ENCODE results near the gene TRPC4.
"Not testable (repeated sequence)": the region's sequence is repeated elsewhere in the genome, so short reads cannot be mapped to it uniquely, and the experiment has no call there.

Gene TRPC4

DNA sequence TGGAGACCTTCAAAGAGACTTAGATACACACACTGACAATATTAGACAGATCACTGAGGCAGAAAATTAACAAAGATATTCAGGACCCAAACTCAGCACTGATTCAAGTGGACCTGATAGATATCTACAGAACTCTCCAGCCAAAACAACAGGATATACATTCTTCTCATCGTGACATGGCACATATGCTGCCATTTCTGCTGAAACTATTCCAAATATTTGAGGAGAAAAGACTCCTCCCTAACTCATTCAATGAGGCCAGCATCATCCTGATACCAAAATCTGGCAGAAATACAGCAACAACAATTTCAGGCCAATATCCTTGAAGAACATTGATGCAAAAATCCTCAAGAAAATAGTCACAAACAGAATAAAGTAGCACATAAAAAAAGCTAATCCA lies 53.3 kb downstream of the TRPC4 start:
- no peak for DNase-seq (ENCODE audit: low read depth)

GRCh38 chr13:37811441-37811840 lies 58.1 kb downstream of the TRPC4 start:
- DNase-seq (ENCODE audit: low read depth), result peak; percentile 21

- DNase-seq (ENCODE audit: low read depth), result no peak
Measured at GRCh38 chr13:37806666-37807065, 62.9 kb downstream of the TRPC4 start.

- no peak for DNase-seq (ENCODE audit: low read depth)
Measured at GRCh38 chr13:37797631-37798030, 71.9 kb downstream of the TRPC4 start.

GRCh38 chr13:37796795-37797194 lies 72.8 kb downstream of the TRPC4 start:
- not testable (repeated sequence) for DNase-seq (ENCODE audit: low read depth)

DNA sequence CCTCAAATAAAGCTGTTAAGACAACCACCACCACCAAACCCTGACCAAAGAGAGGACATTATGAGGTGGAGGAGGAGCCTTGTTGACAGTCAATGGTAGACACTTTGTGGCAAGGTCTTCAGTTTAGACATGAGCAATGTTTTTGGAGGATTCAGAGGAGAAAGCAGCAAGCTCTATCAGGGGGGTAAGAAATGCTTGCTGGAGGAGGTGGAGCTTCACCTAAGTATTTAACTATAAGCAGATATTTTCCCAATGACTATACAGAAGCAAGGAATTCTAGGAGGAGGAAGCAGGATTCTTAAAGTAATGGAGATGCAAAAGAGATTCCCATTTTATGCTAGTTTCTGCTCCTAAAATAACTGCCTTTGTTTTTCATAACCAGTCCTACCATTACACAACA lies 74.2 kb downstream of the TRPC4 start:
- no peak for DNase-seq (ENCODE audit: low read depth)

DNA sequence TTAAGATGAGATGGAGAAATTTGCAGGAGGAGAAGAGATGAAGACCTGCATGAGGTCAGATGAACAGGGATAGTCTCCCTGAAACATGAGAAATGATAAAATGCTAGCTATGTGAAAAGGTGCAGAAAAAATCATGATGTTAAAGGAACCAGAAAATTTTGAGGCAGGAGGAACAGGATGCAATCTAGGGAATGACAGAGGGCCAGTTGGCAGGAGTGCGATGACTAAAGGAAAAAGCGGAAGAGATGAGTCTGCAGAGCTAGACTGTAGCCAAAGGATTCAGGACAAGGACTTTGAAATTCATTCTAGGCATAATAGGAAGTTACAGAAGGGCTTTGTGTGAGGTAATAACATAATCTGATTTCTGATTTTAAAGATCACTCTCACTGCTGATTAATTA lies 77.9 kb downstream of the TRPC4 start:
- DNase-seq (ENCODE audit: low read depth), result no peak

DNA sequence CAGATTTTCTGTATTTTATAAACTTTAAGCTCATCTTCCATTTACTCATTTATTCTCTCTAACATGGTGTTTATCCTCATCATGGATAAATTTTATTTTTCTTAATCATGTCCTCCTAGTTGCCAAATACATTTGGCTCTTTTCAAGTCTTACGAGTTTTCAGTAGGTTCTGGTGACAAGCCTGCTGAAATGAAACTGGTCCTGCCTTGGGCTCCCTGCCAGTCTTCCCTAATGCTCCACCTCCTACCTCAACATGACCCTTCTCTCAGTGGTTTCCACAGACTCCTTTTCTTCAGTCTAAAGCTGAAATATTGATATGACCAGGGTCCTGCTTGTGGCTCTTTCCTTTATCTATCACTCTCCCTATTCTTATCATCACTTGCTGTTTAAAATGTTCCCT lies 81.2 kb downstream of the TRPC4 start:
- no peak for DNase-seq (ENCODE audit: low read depth)

- DNase-seq (ENCODE audit: low read depth), result no peak
Measured at GRCh38 chr13:37777676-37778075, 91.9 kb downstream of the TRPC4 start.

DNA sequence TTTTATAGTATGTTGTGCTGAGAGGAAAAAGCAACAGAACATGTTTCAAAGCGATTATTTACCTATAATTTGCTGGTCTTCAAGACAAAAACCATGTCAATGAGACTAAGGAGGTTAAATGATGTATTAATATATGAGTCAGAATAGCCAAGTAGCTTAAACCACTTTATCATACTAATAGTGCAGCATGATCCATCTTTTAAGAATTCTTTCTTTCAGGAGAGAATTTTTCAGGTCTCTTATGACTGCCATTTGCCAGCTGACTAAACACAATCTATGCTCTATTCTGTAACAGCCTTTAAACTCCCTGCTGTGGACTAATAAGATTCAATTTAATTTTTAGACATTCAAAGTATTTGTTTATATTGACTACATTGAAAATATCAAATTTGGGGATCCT lies 93.7 kb downstream of the TRPC4 start:
- DNase-seq (ENCODE audit: low read depth), result no peak

GRCh38 chr13:37772644-37773043 lies 96.9 kb downstream of the TRPC4 start:
- DNase-seq (ENCODE audit: low read depth), result no peak

- no peak for DNase-seq (ENCODE audit: low read depth)
Measured at GRCh38 chr13:37769545-37769944, 100.0 kb downstream of the TRPC4 start.

DNA sequence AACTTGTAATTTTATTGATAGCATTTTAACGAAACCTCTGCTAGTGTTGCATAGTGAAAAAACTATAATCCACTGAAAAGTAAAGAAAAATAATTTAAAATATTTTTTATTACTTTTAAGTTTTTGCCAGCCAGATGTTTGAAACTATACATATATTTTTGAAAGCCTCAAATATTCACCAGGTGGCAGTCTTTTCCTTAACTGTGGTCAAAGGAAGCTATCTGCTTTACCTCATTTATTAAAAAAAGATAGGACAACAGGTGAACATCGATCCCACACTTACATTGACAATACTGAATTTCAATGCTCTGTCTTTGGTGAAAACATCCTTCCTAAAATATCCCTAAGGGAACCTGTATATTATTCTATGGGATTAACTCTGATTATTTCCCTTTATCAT lies 100.5 kb downstream of the TRPC4 start:
- DNase-seq (ENCODE audit: low read depth), result no peak

GRCh38 chr13:37766502-37766901 lies 103.1 kb downstream of the TRPC4 start:
- DNase-seq (ENCODE audit: low read depth), result no peak

DNA sequence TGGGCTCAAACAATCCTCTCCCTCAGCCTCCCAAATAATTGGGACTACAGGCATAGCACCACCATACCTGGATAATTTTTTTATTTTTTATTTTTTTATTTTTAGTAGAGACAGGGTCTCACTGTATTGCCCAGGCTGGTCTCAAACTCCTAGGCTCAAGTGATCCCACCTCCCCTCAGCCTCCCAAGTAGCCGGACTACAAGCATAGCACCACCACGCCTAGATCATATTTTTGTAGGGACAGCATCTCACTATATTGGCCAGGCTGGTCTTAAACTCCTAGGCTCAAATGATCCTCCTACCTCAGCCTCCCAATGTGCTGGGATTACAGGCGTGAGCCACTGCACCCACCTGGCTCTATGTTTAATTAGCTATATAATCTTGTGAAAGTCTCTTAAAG lies 114.2 kb downstream of the TRPC4 start:
- DNase-seq (ENCODE audit: low read depth), result no peak

- DNase-seq (ENCODE audit: low read depth), result no peak
Measured at GRCh38 chr13:37753776-37754175, 115.8 kb downstream of the TRPC4 start.

DNA sequence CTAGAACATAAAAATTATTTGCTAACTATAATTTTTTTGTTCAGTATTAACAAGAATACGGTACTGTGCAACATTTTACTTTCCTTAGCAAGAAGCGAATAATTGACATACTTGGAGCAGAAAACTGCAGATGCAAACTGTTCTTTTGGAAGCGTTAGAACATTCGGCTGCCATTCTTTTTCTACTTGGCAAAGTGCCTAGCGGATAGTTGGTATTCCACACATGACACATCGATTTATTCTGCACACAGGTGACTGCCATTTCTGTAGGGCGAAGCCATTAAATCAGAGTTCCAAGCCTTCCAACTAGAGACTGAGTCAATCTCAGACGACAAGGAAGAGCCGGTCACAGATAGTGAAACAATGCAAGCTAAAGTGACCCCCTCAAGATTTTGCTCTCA lies 117.4 kb downstream of the TRPC4 start:
- DNase-seq (ENCODE audit: low read depth), result no peak

GRCh38 chr13:37751025-37751424 lies 118.5 kb downstream of the TRPC4 start:
- no peak for DNase-seq (ENCODE audit: low read depth)

DNA sequence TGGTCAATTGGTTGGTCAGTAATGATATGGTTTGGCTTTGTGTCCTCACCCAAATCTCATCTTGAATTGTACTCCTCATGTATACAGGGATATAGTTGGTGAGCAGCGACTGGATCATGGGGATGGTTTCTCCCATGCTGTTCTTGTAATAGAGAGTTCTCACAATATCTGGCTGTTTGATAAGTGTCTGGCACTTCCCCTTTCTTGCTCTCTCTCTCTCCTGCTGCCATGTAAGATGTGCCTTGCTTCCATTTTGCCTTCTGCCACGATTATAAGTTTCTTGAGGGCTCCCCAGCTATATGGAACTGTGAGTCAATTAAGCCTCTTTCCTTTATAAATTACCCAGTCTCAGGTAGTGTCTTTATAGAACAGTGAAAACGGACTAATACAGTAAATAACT lies 120.7 kb downstream of the TRPC4 start:
- DNase-seq (ENCODE audit: low read depth), result no peak

DNA sequence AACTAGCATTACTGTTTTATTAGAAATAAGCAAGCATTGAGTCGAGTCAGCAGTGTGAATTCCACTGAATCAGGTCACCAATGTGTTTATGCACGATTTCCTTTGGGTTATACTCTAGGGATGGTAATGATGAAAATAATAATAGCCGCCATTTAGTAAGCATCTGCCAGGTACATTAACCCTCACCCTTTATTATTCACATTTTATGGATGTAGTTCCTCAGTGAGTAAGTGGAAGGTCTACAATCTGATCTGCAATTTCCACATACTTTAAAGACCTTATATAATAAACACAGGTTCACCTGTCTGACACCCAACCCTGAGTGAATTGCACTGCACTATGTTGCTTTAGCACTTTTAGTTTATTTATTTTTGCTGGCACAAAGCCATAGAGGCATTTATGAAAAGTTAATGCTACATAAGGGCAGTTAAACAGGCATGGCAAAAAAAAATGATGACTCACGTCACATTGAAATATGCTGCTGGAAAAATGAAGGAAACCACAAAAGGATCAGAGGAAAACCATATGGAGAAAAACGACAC lies 122.4 kb downstream of the TRPC4 start:
- peak; percentile 28 for DNase-seq (ENCODE audit: low read depth)

- no peak for DNase-seq (ENCODE audit: low read depth)
Measured at GRCh38 chr13:37741536-37741935, 128.0 kb downstream of the TRPC4 start.

DNA sequence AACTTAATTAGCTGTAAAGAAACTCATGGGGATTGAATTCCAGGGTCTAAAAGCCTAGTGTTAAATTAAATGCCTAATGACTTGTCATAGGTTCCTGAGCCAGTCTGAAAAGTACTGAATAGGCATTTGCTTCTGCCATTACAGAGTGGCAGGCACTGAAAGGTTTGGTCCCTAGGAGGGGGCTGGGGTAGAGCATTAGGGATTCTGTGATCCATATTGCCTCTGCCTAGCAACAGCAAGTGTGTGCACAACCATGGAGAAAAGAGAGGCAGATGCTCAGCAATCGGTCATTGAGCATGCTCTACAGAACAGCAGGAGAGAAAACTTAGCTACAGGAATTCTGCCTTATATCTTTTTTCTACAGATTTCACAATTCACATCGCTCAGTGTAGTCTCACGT lies 133.5 kb downstream of the TRPC4 start:
- DNase-seq (ENCODE audit: low read depth), result no peak

- DNase-seq (ENCODE audit: low read depth), result no peak
Measured at GRCh38 chr13:37735293-37735692, 134.3 kb downstream of the TRPC4 start.

- no peak for DNase-seq (ENCODE audit: low read depth)
Measured at GRCh38 chr13:37729876-37730275, 139.7 kb downstream of the TRPC4 start.

Data from GM04503 (cell line).